GM12865 (cell line): Measurements from ENCODE around the gene TBCCD1.

Source experiments
- DNase-seq: peaks from one replicate; pipeline ENCODE4 v3.0.0; 2010; ENCODE audit warnings: low read depth
- H3K4me3 ChIP-seq: 2 replicates; pipeline ENCODE4 v1.5.1; 2011; ENCODE audit warnings: mild to moderate bottlenecking, low read depth, low read length, control low read depth
- TF ChIP-seq, protein P1 (sequence below): IDR thresholded peaks from 2 replicates; pipeline ENCODE4 v1.5.1; 2011; ENCODE audit warnings: low read length, control low read depth, low read depth, inconsistent platforms; ENCODE audit not compliant: insufficient read depth; ENCODE audit errors: missing control alignments

Gene TBCCD1

DNA sequence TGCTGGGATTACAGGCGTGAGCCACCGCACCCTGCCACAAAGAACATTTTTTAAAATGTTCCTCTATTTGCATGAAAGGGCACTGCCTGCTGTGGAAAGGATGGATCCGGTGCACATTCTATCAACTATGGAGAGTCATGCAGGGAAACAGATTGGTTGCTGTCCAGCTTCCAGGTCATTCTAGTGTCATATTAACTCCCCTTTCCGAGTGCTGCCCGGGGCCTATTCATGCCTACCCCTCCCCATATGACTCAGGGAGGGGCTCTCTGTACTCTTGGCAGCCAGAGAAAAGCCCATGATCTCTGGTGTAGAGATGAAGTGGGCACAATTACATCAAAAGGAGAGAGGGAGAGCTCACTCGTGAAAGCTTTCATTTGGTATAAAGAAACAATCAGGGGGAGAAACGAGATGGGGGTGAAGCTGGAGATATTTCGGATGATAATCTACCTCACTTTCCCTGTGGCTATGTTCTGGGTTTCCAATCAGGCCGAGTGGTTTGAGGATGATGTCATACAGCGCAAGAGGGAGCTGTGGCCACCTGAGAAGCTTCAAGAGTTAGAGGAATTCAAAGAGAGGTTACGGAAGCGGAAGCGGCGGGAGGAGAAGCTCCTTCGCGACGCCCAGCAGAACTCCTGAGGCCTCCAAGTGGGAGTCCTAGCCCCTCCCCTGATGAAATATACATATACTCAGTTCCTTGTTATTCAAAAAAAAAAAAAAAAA is 29.6 kb upstream of the TBCCD1 start:
- TF ChIP-seq, protein P1, sequence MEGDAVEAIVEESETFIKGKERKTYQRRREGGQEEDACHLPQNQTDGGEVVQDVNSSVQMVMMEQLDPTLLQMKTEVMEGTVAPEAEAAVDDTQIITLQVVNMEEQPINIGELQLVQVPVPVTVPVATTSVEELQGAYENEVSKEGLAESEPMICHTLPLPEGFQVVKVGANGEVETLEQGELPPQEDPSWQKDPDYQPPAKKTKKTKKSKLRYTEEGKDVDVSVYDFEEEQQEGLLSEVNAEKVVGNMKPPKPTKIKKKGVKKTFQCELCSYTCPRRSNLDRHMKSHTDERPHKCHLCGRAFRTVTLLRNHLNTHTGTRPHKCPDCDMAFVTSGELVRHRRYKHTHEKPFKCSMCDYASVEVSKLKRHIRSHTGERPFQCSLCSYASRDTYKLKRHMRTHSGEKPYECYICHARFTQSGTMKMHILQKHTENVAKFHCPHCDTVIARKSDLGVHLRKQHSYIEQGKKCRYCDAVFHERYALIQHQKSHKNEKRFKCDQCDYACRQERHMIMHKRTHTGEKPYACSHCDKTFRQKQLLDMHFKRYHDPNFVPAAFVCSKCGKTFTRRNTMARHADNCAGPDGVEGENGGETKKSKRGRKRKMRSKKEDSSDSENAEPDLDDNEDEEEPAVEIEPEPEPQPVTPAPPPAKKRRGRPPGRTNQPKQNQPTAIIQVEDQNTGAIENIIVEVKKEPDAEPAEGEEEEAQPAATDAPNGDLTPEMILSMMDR = no peak
- no peak overlapping the region for H3K4me3 ChIP-seq
- no peak for DNase-seq

DNA sequence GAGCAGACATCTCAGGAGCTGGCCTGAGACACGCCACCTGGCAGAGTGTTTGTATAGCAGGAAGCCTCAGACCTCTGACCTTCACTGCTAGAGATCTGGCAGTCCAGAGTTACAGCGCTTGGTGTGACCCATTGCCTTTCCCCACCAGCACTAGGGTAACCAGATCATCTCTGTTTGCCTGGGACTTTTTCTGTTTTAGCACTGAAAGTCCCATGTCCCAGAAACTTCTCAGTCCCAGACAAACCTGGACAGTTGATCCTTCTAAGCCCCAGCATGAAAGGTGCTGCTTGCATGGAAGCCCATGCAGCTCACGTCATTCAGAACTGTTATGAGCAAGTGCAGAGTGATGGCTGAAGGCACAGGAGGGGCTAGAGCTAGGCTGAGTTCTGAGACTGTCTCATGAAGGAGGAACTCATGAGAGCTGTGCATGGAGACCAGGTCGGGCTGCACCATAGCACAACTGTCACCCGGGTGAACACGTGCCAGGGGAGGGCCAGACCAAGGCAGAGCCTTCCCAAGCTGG is 27.5 kb upstream of the TBCCD1 start:
- TF ChIP-seq, protein P1 = no peak
- H3K4me3 ChIP-seq = no peak overlapping the region
- no peak for DNase-seq

DNA sequence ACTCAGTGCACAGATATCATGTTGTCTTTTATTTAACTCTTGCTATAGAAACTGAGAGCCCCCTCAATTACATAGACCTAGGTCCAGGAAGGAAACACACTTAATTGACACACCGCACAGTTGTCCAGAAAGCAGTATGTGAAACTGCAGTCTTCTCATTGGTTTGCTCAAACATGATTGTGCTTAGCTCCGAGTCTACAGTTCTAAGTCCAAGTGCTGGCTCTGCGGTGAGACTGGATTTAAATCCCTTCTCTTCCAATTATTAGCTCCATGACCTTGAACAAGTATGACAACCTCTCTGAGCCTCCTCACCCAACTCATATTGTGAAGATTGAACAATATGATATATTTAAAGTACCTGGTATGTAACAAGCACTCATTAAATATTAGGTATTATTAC is 26.7 kb upstream of the TBCCD1 start:
- TF ChIP-seq, protein P1 = no peak
- DNase-seq = no peak
- no peak overlapping the region for H3K4me3 ChIP-seq

DNA sequence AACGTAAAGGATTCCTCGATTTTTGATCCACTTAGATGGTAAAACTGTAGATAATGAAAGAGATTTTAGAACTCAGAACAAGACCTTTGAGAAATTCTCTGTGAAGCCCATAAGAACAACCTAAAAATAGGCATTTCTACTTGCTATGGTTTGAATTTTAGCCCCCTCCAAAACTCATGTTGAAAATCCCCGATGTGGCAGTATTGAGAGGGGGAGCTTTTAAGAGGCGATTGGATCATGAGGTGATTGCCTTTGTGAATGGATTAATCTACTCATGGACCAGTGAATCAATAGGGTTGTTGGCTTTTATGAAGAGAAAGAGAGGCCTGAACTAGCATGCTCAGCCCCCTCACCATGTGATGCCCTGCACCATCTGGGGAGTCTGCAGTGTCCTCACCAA is 25.5 kb upstream of the TBCCD1 start:
- TF ChIP-seq, protein P1 = no peak
- H3K4me3 ChIP-seq = no peak overlapping the region
- DNase-seq = no peak

DNA sequence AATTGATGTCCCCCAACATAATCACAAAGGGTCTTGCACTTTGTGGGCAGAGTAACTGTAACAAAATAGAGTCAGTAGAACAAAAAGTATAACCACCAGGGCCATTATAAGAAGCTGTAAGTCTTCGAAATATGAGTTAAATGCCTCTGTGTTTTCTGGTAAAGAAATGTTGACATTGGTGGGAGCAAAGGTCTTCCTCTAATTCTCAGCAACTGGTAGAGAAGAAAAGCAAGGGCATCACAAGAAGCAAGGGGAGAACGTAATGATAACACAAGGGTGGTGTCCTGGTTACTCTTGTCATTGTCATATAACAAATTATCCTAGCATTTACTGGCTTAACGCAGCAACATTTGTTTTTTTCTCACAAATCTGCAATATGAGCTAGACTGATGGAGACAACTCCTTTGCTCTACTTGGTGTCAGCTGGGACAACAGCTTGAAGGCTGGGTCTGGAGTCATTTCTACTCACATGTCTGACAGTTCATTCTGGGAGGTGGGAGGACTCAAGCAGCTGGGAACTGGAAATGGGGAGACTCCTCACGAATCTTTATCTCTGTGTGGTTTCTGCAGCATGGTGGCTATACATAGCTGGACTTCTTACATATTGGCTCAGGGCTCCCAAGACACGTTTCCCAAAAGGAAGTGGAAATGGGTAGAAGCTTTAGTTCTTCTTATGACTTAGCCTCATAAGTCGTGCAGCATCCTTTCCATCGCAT is 23.6 kb upstream of the TBCCD1 start:
- H3K4me3 ChIP-seq = no peak overlapping the region
- DNase-seq = no peak
- TF ChIP-seq, protein P1 = no peak

DNA sequence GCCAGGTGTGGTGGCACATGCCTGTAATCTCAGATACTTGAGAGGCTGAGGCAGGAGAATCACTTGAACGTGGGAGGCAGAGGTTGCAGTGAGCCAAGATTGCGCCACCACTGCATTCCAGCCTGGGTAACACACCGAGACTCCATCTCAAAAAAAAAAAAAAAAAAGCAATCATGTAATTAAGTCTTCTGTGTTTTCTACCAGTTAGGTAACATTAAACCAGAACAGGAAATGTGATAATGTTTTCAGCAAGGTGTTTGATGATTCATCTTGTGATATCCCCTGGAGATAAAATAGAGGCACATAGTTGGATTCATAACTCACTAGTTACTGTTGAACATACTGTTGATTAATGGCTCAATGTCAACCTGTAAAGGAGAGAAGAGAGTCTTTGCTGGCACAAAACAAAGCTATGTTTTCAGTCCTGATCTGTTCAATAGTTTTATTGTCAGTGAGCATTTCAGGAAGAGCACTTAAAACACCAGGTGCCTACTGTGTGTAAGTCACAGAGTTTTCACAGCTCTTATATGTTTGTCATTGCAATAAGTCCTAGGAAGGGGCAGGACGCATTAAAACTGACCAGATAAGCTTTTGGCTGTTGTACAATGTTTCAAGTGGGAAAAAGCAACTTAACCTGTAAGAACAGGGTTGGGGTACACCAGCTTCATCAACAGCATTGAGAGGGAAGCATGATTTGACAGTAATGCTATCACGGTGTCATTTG is 22.9 kb upstream of the TBCCD1 start:
- no peak overlapping the region for H3K4me3 ChIP-seq
- TF ChIP-seq, protein P1 = no peak
- no peak for DNase-seq
